Activated T-cell treated with anti-CD3 and anti-CD28 coated beads, Interleukin-2, amount 50 U/mL, for 4 hours (primary cell): ENCODE results near the gene LOXHD1. TPM values are rescaled to one million over a fixed set of nuclear protein-coding genes. Genes with fewer than 3 reads are reported as not detected.

Experiments
- ATAC-seq, 2 donors: fragments of 200-7000 bp; cut with Tn5 transposase; one replicate each; pipeline ENCODE4 v1.10.0; 2021
- DNase-seq: peaks from one replicate; pipeline ENCODE4 v3.0.0-alpha.2; 2020
- H3K27me3 Mint-ChIP-seq: one replicate; pipeline ENCODE4 v1.8.0; 2021; ENCODE audit warnings: low read depth, mixed read lengths
- H3K36me3 Mint-ChIP-seq: one replicate; pipeline ENCODE4 v1.8.0; 2022; ENCODE audit warnings: mixed read lengths; ENCODE audit not compliant: insufficient read depth
- H3K4me1 Mint-ChIP-seq: one replicate; pipeline ENCODE4 v1.8.0; 2021; ENCODE audit warnings: low read depth, mixed read lengths
- H3K4me3 Mint-ChIP-seq: one replicate; pipeline ENCODE4 v1.8.0; 2021; ENCODE audit warnings: mild to moderate bottlenecking, moderate library complexity, mixed read lengths
- H3K9me3 Mint-ChIP-seq: one replicate; pipeline ENCODE4 v1.8.0; 2021; ENCODE audit warnings: mixed read lengths
- total RNA-seq, 3 donors: library from RNA; stranded (reverse); gene quantifications; one replicate each; pipeline ENCODE4 v1.2.1, GENCODE V29; 2021

LOXHD1 gene
- not detected for total RNA-seq

DNA sequence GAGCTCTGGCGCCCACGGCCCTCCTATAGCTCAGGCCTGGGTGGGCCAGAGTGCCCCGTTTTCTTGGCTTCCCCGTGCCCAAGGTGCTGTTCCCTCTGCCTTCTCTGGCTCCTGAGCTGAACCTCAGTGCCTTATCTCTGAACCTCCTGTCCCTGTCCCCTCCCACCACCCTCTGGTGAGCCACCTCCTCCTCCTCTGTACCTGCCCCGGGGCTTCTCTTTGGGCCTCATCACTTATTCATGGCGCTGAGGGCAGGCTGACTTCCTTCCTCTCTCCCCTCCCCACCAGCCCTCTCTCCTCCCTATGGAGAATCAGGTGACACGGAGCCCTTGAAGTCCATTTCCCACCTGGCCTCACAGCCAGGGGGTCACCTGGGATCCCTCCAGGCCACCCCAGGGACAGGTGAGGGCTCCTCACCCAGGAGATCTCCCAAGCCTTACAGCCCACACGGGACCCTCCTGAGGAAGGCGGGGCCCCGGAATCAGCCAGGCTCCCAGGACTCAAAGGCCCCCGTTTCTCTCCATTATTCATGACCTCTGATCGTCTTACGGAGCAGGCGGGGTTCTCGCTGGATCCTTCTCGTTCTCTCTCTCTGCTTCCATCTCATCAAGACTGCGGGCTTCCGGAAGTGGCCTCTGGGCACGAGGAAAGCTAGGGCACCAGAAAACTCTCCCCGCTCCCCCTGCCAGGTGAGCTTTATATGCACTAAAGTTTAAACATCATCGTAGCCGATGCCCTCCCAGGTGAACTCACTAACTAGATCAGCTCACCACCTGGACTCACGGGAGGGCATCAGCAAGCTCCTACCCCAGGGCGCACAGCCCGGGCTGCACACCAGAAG, at the start of gene LOXHD1:
LOXHD1 (minus strand) TSS at position 106 of the 841 bp plus-strand sequence. CDS start 187 bp downstream, outside the sequence.
- H3K4me3 Mint-ChIP-seq, result no peak within 1 kb of the TSS
- no peaks in the 10 kb centered on the region for H3K27me3 Mint-ChIP-seq
- H3K36me3 Mint-ChIP-seq, result no peaks in the 10 kb centered on the region
- H3K9me3 Mint-ChIP-seq, result no peaks in the 10 kb centered on the region
- H3K4me1 Mint-ChIP-seq, result no peaks in the 10 kb centered on the region
- ATAC-seq (no peak), DNase-seq (no peak)

- Mint-ChIP-seq H3K27me3 (peaks cover 4% of the 10 kb centered on the region), H3K4me1 (no peaks in the 10 kb centered on the region), H3K4me3 (no peak overlapping the region), H3K36me3 (no peaks in the 10 kb centered on the region), H3K9me3 (no peaks in the 10 kb centered on the region)
- ATAC-seq (no peak), DNase-seq (no peak)
Observed at GRCh38 chr18:46705521-46705920, 48.5 kb upstream of the LOXHD1 start.

- Mint-ChIP-seq H3K27me3 (peaks cover 4% of the 10 kb centered on the region), H3K36me3 (no peaks in the 10 kb centered on the region), H3K9me3 (no peaks in the 10 kb centered on the region), H3K4me1 (no peaks in the 10 kb centered on the region), H3K4me3 (no peak overlapping the region)
- DNase-seq, result no peak
- no peak for ATAC-seq
Observed at GRCh38 chr18:46704816-46705215, 47.8 kb upstream of the LOXHD1 start.

DNA sequence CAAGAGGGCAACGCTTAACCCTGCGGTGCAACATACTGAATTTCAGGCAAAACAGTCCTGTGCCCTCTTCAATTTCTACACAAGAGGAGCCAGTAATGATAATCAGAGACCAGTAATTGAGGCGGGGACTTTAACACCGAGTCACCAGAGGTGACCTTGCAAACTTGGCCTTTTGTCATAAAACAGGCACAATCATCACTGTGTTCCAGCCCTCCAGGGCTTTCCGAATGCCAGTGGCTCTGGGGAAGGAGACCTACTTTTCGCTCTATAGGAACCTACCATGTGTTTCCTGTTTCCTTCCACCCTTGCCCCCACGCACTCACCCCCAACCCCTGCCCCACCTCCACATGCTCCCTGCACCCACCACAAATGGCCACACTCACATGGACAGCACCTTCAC, 47.2 kb upstream of the LOXHD1 start:
- ATAC-seq (no peak), DNase-seq (no peak)
- H3K9me3 Mint-ChIP-seq, result no peaks in the 10 kb centered on the region
- no peaks in the 10 kb centered on the region for H3K36me3 Mint-ChIP-seq
- H3K27me3 Mint-ChIP-seq, result peaks cover 4% of the 10 kb centered on the region
- H3K4me1 Mint-ChIP-seq, result no peaks in the 10 kb centered on the region
- no peak overlapping the region for H3K4me3 Mint-ChIP-seq

GRCh38 chr18:46702471-46702870, 45.5 kb upstream of the LOXHD1 start:
- DNase-seq (no peak), ATAC-seq (no peak)
- Mint-ChIP-seq H3K9me3 (peaks cover 5% of the 10 kb centered on the region), H3K4me1 (no peaks in the 10 kb centered on the region), H3K36me3 (no peaks in the 10 kb centered on the region), H3K27me3 (peaks cover 4% of the 10 kb centered on the region), H3K4me3 (no peak overlapping the region)

DNA sequence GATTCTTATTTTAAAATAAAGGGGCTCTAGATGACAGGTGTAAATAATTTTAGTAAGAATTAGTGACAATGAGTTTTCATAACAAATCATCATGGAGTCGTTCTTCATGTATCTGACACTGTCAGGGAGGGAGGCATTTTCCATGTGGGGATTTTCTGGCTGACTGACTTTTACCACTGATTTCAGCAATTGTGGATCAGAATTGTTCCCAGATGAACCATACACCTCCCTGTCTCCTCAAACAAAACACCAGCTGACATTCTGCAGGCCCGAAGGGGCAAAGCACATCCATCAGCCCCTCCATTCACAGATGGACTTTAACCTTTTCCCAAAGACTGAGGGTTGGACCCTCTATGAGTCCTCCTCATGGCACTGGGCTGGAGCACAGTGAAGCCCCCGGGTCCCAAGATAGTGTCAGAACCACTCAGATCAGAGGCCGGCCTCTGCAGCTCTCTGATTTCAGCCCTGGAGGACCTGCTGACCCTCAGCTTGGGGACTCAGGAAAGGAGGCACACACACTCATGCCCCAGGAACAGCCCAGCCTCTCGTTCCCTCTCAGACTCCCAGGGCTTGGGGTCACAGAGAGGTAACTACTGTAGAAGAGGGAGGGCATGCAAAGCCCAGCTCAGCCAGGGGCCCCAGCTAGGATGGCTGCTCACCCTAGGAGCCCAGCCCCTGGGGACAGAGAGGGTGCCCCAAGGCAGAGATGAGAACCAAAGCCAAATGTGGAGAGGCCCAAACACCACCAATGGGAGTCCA, 43.2 kb upstream of the LOXHD1 start:
- H3K4me1 Mint-ChIP-seq, result no peaks in the 10 kb centered on the region
- no peak for DNase-seq
- no peaks in the 10 kb centered on the region for H3K36me3 Mint-ChIP-seq
- ATAC-seq, result no peak
- H3K9me3 Mint-ChIP-seq, result peaks cover 5% of the 10 kb centered on the region
- H3K27me3 Mint-ChIP-seq, result peaks cover 4% of the 10 kb centered on the region
- H3K4me3 Mint-ChIP-seq, result no peak overlapping the region

DNA sequence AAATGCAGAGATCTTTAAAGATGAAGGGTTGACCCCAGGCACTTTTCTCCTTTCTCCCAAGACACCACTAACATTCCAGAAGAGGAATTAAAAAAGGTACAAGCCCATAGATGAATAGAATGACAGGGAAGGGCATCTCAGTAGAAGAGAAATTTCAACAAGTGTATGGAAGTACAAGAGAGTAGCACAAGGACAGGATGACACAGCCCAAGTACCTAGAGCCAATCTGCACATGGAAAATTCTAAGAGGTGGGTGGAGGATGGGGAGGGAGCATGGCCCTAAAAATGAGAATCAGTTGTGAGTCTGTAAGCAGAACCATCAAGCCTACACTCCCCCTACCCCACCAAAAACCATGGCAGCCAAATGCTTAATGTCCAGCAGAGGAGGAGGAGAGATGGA, 39.7 kb upstream of the LOXHD1 start:
- ATAC-seq (no peak), DNase-seq (no peak)
- Mint-ChIP-seq H3K4me1 (no peaks in the 10 kb centered on the region), H3K27me3 (peaks cover 7% of the 10 kb centered on the region), H3K36me3 (no peaks in the 10 kb centered on the region), H3K9me3 (peaks cover 5% of the 10 kb centered on the region), H3K4me3 (no peak overlapping the region)

DNA sequence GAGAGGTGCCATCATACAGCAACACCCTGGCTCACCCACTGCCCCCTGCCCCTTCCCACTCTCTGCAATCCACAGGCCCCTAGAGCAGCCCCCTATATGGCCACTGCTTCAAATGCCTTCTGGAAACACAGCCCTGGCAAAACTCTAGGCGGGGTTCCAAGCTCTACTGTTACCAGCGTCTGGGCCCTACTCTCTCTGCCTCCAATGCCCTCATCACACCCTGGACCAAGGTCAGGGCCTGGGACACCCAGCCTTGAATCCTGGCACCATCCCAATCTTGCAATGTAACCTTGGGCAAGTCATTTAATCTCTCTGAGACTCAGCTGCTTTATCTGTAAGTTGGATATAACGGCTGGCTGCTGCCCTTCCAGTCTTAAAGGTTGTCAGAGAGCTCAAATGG, 39.2 kb upstream of the LOXHD1 start:
- DNase-seq (no peak), ATAC-seq (no peak)
- Mint-ChIP-seq H3K4me3 (no peak overlapping the region), H3K9me3 (peaks cover 5% of the 10 kb centered on the region), H3K36me3 (no peaks in the 10 kb centered on the region), H3K27me3 (peaks cover 7% of the 10 kb centered on the region), H3K4me1 (no peaks in the 10 kb centered on the region)

DNA sequence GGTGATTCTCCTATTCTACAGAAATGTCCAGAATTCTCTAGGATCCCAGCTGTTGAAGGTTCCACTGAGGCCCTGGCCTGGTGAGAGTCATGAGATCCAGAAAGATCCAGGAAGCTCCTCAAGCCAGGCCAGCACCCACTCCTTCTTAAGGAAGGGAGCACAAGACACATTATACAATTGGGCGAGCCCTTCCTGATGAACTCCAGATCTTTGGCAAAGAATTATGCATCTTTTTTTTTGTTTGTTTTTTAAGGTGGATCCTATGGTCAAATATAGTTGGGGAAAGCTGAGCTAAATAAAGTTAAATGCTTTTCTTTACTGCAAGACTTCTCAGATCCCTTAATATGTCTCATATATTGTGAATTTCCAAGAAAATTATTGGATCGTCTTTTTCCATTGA, 37.0 kb upstream of the LOXHD1 start:
- H3K36me3 Mint-ChIP-seq, result no peaks in the 10 kb centered on the region
- DNase-seq, result no peak
- H3K4me3 Mint-ChIP-seq, result no peak overlapping the region
- H3K9me3 Mint-ChIP-seq, result peaks cover 5% of the 10 kb centered on the region
- no peaks in the 10 kb centered on the region for H3K4me1 Mint-ChIP-seq
- ATAC-seq, result no peak
- peaks cover 7% of the 10 kb centered on the region for H3K27me3 Mint-ChIP-seq

DNA sequence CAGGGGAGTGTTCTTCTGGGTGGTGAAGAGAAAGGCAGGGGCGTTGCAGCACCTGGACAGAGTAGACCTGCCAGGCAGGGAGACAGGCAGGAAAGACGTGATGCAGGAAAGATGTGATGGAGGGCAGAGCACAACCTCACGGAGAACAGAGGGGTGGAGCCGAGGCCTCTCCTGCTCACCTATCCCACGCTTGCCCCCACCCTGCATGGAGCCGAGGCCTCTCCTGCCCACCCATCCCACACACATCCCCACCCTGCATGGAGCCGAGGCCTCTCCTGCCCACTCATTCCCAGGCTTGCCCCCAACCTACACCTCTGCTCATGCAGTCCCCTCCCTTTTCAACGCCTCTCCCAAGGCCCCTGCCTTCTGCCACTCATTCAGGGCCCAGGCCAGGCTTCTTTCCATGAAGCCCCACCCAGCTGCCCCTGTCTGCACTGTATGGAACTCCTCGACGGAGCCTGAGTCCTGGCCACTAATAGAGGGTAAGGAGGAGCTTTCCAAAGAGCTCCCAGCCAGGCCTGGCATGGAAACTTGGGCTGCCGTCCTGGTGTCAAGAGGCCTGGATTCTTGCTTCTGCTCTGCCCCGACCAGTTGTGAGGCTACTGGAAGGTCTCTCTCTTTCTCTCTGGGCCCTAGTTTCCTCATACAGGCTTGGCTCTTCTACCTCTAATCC, 32.0 kb upstream of the LOXHD1 start:
- Mint-ChIP-seq H3K36me3 (no peaks in the 10 kb centered on the region), H3K27me3 (peaks cover 3% of the 10 kb centered on the region), H3K9me3 (no peaks in the 10 kb centered on the region), H3K4me1 (no peaks in the 10 kb centered on the region), H3K4me3 (no peak overlapping the region)
- ATAC-seq (no peak), DNase-seq (no peak)

DNA sequence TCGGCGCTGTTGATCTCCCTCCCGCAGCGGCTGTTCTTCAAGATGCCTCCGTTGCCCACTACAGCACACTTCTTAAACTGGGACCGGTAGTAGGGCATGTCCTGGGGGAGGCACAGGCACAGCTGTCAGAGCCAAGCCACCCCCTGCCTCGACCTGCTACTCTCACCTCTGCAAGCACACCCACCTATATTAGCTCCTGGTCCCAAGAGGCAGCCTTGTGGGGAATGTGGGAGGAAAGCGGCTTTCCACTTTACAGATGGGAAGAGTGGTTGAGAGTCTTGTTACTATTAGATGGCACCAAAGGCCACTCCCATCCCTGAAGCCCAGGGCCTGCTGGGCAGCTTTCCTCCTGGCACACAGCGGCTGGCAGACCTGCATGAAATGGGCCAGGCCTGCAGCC, 29.2 kb upstream of the LOXHD1 start:
- Mint-ChIP-seq H3K4me3 (no peak overlapping the region), H3K9me3 (no peaks in the 10 kb centered on the region), H3K36me3 (no peaks in the 10 kb centered on the region), H3K4me1 (no peaks in the 10 kb centered on the region), H3K27me3 (no peaks in the 10 kb centered on the region)
- DNase-seq (no peak), ATAC-seq (no peak)

DNA sequence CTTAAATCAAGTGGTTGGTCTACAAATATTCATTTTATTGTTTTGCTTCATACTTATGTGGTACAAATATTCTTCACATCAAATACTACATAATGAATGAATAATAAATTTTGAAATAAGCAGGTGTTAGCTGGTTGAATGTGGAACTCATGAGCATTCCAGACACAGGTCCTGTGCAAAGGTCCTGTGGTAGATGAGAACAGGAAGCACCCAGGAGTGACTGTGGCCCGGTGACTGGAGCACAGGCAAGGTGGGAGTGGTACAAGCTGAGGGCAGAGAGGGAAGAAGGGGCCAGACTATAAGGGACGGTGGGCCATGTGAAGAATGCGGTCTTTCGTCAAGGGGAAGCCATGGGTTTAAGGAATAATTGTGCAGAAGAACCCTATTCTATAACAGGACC, 26.2 kb upstream of the LOXHD1 start:
- no peaks in the 10 kb centered on the region for H3K27me3 Mint-ChIP-seq
- no peaks in the 10 kb centered on the region for H3K9me3 Mint-ChIP-seq
- ATAC-seq (no peak), DNase-seq (no peak)
- no peak overlapping the region for H3K4me3 Mint-ChIP-seq
- H3K36me3 Mint-ChIP-seq, result no peaks in the 10 kb centered on the region
- no peaks in the 10 kb centered on the region for H3K4me1 Mint-ChIP-seq

DNA sequence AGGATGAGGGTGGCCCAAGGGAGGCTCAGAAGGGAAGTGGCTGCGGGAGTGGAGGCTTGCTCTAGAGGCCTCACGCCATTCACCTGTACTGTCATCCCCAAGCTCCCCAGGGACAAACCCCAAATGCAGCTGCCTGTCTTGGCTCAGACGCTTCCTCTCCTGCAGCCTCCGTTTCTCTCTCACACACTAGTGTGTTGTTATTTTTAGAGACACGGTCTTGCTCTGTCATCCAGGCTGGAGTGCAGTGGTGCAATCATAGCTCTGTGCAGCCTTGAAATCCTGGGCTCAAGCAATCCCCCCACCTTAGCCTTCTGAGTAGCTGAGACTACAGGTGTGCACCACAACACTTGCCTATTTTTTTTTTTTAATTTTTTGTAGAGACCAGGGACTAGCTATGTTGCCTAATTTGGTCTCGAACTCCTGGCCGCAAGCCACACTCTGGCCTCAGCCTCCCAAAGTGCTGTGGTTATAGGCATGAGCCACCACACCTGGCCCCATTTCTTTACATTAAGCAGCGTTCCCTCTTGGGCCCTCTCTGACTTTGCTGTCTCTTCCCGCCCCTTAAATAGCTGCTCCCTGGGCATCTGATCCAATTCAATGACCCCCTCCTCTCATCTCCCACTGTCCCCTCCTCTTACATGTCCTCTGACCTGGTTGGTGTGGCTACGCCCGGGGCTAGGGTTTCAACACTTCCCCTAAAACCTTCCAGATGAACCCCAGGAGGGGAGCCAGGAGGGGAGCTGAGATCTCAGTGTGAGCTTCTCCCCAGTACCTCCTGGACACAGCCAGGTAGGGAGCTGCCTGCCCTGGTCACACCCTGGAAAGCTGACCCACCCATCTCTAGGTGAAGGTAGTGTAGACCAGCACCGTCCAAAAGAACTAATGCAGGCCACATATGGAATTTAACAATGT, 24.0 kb upstream of the LOXHD1 start:
- no peak for ATAC-seq
- DNase-seq, result no peak
- no peaks in the 10 kb centered on the region for H3K9me3 Mint-ChIP-seq
- no peak overlapping the region for H3K4me3 Mint-ChIP-seq
- H3K4me1 Mint-ChIP-seq, result no peaks in the 10 kb centered on the region
- no peaks in the 10 kb centered on the region for H3K36me3 Mint-ChIP-seq
- H3K27me3 Mint-ChIP-seq, result peaks cover 1% of the 10 kb centered on the region
